Neural progenitor cell (in vitro differentiated cells): Measurements from ENCODE around the gene HOXB9. TPM values are rescaled to one million over a fixed set of nuclear protein-coding genes. Genes with fewer than 3 reads are reported as not detected.

Source experiments
- DNase-seq: peaks from one replicate; pipeline ENCODE4 v3.0.0-alpha.2; 2016; ENCODE audit warnings: low spot score
- H2AFZ ChIP-seq: fragments of 200-600 bp; sonication (generic); replicated peaks from 2 replicates; pipeline ENCODE4 v1.6.1; 2016; ENCODE audit warnings: antibody characterized with exemption
- H3F3A ChIP-seq: fragments of 200-600 bp; sonication (generic); 2 replicates; pipeline ENCODE4 v1.6.1; 2016; ENCODE audit warnings: antibody characterized with exemption, low read depth
- H3K27ac ChIP-seq: fragments of 200-600 bp; sonication (generic); 2 replicates; pipeline ENCODE4 v1.5.1; 2016; ENCODE audit warnings: mild to moderate bottlenecking
- H3K27me3 ChIP-seq: fragments of 200-600 bp; sonication (generic); 2 replicates; pipeline ENCODE4 v1.6.1; 2016; ENCODE audit warnings: mild to moderate bottlenecking, moderate library complexity
- H3K36me3 ChIP-seq: fragments of 200-600 bp; sonication (generic); 2 replicates; pipeline ENCODE4 v1.5.1; 2016
- H3K4me1 ChIP-seq: fragments of 200-600 bp; sonication (generic); 2 replicates; pipeline ENCODE4 v1.6.1; 2016; ENCODE audit warnings: mixed run types
- H3K4me2 ChIP-seq: fragments of 200-600 bp; sonication (generic); 2 replicates; pipeline ENCODE4 v1.6.1; 2016
- H3K4me3 ChIP-seq: fragments of 200-600 bp; sonication (generic); 2 replicates; pipeline ENCODE4 v1.5.1; 2016
- H3K79me2 ChIP-seq: fragments of 200-600 bp; sonication (generic); 2 replicates; pipeline ENCODE4 v1.6.1; 2016; ENCODE audit warnings: low read depth
- H3K9ac ChIP-seq: fragments of 200-600 bp; sonication (generic); 2 replicates; pipeline ENCODE4 v1.6.1; 2016
- H3K9me3 ChIP-seq: fragments of 200-600 bp; sonication (generic); 2 replicates; pipeline ENCODE4 v1.5.1; 2016; ENCODE audit warnings: low read depth
- H4K20me1 ChIP-seq: fragments of 200-600 bp; sonication (generic); 2 replicates; pipeline ENCODE4 v1.6.1; 2016; ENCODE audit warnings: low read depth
- H3K27ac Mint-ChIP-seq: 3 replicates; pipeline ENCODE4 v1.8.0; 2021; ENCODE audit warnings: mixed read lengths
- H3K27me3 Mint-ChIP-seq: 2 replicates; pipeline ENCODE4 v1.8.0; 2022; ENCODE audit warnings: low read depth, mild to moderate bottlenecking, inconsistent platforms, moderate library complexity, mixed read lengths; ENCODE audit not compliant: insufficient read depth
- H3K36me3 Mint-ChIP-seq: 3 replicates; pipeline ENCODE4 v1.8.0; 2021; ENCODE audit warnings: mixed read lengths
- H3K4me1 Mint-ChIP-seq: 3 replicates; pipeline ENCODE4 v1.8.0; 2021; ENCODE audit warnings: mixed read lengths
- H3K4me3 Mint-ChIP-seq: 3 replicates; pipeline ENCODE4 v1.8.0; 2021; ENCODE audit warnings: mild to moderate bottlenecking, moderate library complexity, mixed read lengths
- H3K9me3 Mint-ChIP-seq: 3 replicates; pipeline ENCODE4 v1.8.0; 2020; ENCODE audit warnings: mixed read lengths
- EZH2 ChIP-seq: fragments of 200-600 bp; sonication (generic); IDR thresholded peaks from 2 replicates; pipeline ENCODE4 v1.6.1; 2017; ENCODE audit warnings: antibody characterized with exemption, mild to moderate bottlenecking, moderate library complexity
- EZH2phosphoT487 ChIP-seq: fragments of 200-600 bp; sonication (generic); IDR thresholded peaks from 2 replicates; pipeline ENCODE4 v1.6.1; 2017; ENCODE audit warnings: antibody characterized with exemption
- total RNA-seq: library from RNA; depleted of rRNA; stranded (reverse); fragments of >200 nt; gene quantifications from 2 replicates; pipeline ENCODE4 v1.2.3, GENCODE V29; 2015; ENCODE audit warnings: low replicate concordance
- TF ChIP-seq, protein P1 (sequence below): fragments of 200-600 bp; sonication (generic); IDR thresholded peaks from 2 replicates; pipeline ENCODE4 v1.5.1; 2017; ENCODE audit warnings: antibody characterized with exemption, mild to moderate bottlenecking

The HOXB9 gene
- total RNA-seq, 1 donor from 2014 or later, result not detected

DNA sequence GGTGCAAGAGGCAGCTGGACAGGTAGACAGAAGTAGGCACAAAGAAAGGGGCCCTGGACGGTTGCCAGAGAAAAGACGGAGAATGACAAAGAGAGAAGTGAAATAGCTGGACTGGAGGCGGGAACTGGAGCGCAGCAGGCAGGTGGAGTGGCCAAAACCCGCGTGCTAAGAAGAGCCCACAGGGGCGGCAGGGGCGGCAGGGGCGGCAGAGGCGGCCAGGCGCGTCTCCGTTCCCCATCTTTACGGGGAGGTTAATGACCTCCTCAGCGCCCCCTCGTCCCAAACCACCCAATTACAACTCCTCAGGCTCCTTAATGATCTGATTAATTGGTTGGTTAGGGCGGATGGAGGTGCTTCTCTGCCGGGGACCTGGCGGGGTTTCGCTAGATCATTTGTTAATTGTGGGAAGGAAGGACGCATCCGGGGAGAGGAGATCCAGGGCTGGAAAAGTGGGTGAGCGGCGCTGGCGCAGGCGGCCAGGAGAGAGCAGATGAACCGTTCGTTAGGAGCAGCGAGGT lies 15.4 kb upstream of the HOXB9 start:
- Histone ChIP-seq H3K9ac (no peak overlapping the region), H4K20me1 (peaks cover 77% of the 10 kb centered on the region), H3K4me1 (no peaks in the 10 kb centered on the region), H3K4me2 (no peak overlapping the region), H3F3A (no peaks in the 10 kb centered on the region), H3K79me2 (no peaks in the 10 kb centered on the region), H3K36me3 (no peaks in the 10 kb centered on the region), H3K9me3 (no peaks in the 10 kb centered on the region), H3K27me3 (peaks cover 100% of the 10 kb centered on the region), H3K27ac (no peak overlapping the region), H3K4me3 (no peak overlapping the region), H2AFZ (no peak overlapping the region)
- H3K4me1 Mint-ChIP-seq, result peaks cover 2% of the 10 kb centered on the region
- no peak for TF ChIP-seq EZH2
- TF ChIP-seq, protein P1, sequence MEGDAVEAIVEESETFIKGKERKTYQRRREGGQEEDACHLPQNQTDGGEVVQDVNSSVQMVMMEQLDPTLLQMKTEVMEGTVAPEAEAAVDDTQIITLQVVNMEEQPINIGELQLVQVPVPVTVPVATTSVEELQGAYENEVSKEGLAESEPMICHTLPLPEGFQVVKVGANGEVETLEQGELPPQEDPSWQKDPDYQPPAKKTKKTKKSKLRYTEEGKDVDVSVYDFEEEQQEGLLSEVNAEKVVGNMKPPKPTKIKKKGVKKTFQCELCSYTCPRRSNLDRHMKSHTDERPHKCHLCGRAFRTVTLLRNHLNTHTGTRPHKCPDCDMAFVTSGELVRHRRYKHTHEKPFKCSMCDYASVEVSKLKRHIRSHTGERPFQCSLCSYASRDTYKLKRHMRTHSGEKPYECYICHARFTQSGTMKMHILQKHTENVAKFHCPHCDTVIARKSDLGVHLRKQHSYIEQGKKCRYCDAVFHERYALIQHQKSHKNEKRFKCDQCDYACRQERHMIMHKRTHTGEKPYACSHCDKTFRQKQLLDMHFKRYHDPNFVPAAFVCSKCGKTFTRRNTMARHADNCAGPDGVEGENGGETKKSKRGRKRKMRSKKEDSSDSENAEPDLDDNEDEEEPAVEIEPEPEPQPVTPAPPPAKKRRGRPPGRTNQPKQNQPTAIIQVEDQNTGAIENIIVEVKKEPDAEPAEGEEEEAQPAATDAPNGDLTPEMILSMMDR, result peak; percentile 23
- no peak overlapping the region for H3K4me3 Mint-ChIP-seq
- peaks cover 2% of the 10 kb centered on the region for H3K36me3 Mint-ChIP-seq
- peaks cover 8% of the 10 kb centered on the region for H3K9me3 Mint-ChIP-seq
- peaks cover 94% of the 10 kb centered on the region for H3K27me3 Mint-ChIP-seq
- H3K27ac Mint-ChIP-seq, result no peak overlapping the region
- peak; percentile 40 for DNase-seq

DNA sequence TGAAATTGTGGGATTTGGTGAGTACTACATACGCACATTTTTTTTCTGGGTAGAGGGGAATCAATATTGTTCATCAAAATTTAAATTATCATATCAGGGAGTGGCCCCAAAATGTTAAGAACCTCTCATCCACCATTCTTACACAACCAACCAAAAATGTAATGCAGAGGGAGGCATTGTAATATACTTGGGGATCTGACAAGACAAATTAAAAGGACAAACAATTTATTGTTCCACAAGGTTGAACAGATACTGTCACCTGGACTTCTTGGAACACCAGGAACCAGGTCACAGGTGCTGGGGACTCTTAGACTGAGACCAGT lies 14.7 kb upstream of the HOXB9 start:
- no peak overlapping the region for H3K4me2 ChIP-seq
- Mint-ChIP-seq H3K27ac (no peak overlapping the region), H3K4me3 (no peak overlapping the region), H3K9me3 (peaks cover 8% of the 10 kb centered on the region), H3K36me3 (peaks cover 2% of the 10 kb centered on the region), H3K4me1 (peaks cover 2% of the 10 kb centered on the region), H3K27me3 (peaks cover 95% of the 10 kb centered on the region)
- no peak for DNase-seq
- H3K9me3 ChIP-seq, result no peaks in the 10 kb centered on the region
- no peaks in the 10 kb centered on the region for H3F3A ChIP-seq
- H3K4me1 ChIP-seq, result no peaks in the 10 kb centered on the region
- peaks cover 100% of the 10 kb centered on the region for H3K27me3 ChIP-seq
- no peak overlapping the region for H3K4me3 ChIP-seq
- no peak overlapping the region for H3K9ac ChIP-seq
- H2AFZ ChIP-seq, result no peak overlapping the region
- no peaks in the 10 kb centered on the region for H3K79me2 ChIP-seq
- no peak overlapping the region for H3K27ac ChIP-seq
- H3K36me3 ChIP-seq, result no peaks in the 10 kb centered on the region
- peaks cover 74% of the 10 kb centered on the region for H4K20me1 ChIP-seq
- no peak for TF ChIP-seq EZH2phosphoT487
- no peak for TF ChIP-seq EZH2
- TF ChIP-seq, protein P1, result no peak

DNA sequence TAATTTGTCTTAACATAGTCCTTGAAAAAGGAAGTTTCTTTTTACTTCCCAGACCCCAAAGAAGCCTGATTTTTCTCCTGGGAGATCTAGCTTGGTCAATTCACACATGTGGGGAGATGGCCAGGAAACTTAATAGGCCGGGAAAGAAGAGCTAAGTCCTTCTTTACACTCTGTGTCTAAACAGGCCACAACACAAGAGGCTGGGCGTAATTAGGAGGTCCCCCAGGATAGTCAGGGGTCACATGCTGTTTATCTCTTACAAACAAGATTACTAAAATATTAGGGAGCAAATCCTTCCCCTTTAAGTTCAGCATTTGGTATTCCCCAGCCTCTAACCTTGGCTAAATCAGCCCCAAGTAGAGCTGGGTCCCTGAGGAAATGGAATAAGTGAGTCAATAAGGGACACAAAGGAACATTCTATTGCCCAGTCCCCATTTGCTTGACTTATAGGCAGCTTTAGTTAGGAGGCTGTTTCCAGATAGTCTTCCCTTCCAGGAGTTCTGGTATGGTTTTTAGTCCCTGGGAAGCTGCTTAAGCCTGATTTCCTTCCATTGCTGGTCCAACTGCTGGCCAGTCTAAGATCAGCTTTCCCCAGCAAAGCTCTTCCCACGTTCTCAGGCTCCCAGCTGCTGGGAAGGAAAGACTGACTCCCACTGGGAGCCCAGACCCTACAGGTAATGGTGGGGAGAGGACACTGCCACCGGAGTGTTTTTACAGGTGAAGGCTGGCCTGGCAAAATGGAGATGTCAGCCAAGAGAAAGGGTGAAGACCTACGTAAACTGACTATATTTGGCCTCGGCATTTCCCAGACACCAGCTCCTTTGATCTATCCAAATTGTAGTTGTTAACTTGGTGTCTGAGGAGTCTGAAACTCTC lies 14.1 kb upstream of the HOXB9 start:
- no peak overlapping the region for H3K27ac ChIP-seq
- peaks cover 70% of the 10 kb centered on the region for H4K20me1 ChIP-seq
- Mint-ChIP-seq H3K4me3 (no peak overlapping the region), H3K27ac (no peak overlapping the region), H3K9me3 (peaks cover 9% of the 10 kb centered on the region), H3K27me3 (peaks cover 95% of the 10 kb centered on the region), H3K36me3 (peaks cover 2% of the 10 kb centered on the region), H3K4me1 (peaks cover 2% of the 10 kb centered on the region)
- H2AFZ ChIP-seq, result no peak overlapping the region
- no peaks in the 10 kb centered on the region for H3K79me2 ChIP-seq
- no peak overlapping the region for H3K4me3 ChIP-seq
- H3F3A ChIP-seq, result no peaks in the 10 kb centered on the region
- H3K4me1 ChIP-seq, result no peaks in the 10 kb centered on the region
- TF ChIP-seq, protein P1, result no peak
- TF ChIP-seq EZH2, result no peak
- TF ChIP-seq EZH2phosphoT487, result no peak
- H3K27me3 ChIP-seq, result peaks cover 100% of the 10 kb centered on the region
- DNase-seq, result no peak
- no peak overlapping the region for H3K4me2 ChIP-seq
- H3K9ac ChIP-seq, result no peak overlapping the region
- H3K36me3 ChIP-seq, result no peaks in the 10 kb centered on the region
- no peaks in the 10 kb centered on the region for H3K9me3 ChIP-seq
